Right lobe of liver (tissue), 4 donors: Measurements from ENCODE around the gene EID1.

ENCODE experiments used
- POLR2A ChIP-seq: fragments of 450-650 bp; IDR thresholded peaks from one replicate; pipeline ENCODE4 v1.6.1; 2017; ENCODE audit warnings: antibody characterized with exemption, mild to moderate bottlenecking
- TF ChIP-seq, protein P1 (sequence below), 4 donors: fragments of 200-600 bp in 3 of 4; fragments of 450-650 bp in 1 of 4; IDR thresholded peaks; one replicate each; pipeline versions ENCODE4 v1.5.1 to v1.8.0; 2016 to 2022; ENCODE audit warnings: antibody characterized with exemption in 4 of 4, mild to moderate bottlenecking in 2 of 4
- donor health status: DM: no; HTN: no; CAD: no.
- donor health status: DM: no; HTN: no; CAD: no.
- donor health status: DM: no; HTN: yes; CAD: no.

GRCh38 chr15:48859426-48859825 is 18.5 kb upstream of the EID1 start:
- TF ChIP-seq, protein P1, sequence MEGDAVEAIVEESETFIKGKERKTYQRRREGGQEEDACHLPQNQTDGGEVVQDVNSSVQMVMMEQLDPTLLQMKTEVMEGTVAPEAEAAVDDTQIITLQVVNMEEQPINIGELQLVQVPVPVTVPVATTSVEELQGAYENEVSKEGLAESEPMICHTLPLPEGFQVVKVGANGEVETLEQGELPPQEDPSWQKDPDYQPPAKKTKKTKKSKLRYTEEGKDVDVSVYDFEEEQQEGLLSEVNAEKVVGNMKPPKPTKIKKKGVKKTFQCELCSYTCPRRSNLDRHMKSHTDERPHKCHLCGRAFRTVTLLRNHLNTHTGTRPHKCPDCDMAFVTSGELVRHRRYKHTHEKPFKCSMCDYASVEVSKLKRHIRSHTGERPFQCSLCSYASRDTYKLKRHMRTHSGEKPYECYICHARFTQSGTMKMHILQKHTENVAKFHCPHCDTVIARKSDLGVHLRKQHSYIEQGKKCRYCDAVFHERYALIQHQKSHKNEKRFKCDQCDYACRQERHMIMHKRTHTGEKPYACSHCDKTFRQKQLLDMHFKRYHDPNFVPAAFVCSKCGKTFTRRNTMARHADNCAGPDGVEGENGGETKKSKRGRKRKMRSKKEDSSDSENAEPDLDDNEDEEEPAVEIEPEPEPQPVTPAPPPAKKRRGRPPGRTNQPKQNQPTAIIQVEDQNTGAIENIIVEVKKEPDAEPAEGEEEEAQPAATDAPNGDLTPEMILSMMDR (IDR thresholded peaks at IDR 0.05) = no peak
- TF ChIP-seq POLR2A = no peak
